Peyer's patch (tissue), 4 donors: ENCODE results near the gene SLF2. TPM values are rescaled to one million over a fixed set of nuclear protein-coding genes. Genes with fewer than 3 reads are reported as not detected.
A peak's percentile ranks its signal among the peaks of the same experiment; 100 is the strongest.

Experiments
- DNase-seq, 3 donors: peaks; one replicate each; pipeline ENCODE4 v3.0.0-alpha.2; 2017 to 2019
- H3K27ac ChIP-seq, 4 donors: fragments of 200-600 bp; sonication (generic); one replicate each; pipeline ENCODE4 v1.5.1; 2016 to 2019
- H3K27me3 ChIP-seq, 2 donors: fragments of 200-600 bp; sonication (generic); one replicate each; pipeline ENCODE4 v1.5.1; 2019
- H3K36me3 ChIP-seq, 3 donors: fragments of 200-600 bp; sonication (generic); one replicate each; pipeline ENCODE4 v1.5.1; 2016 to 2019
- H3K4me1 ChIP-seq, 4 donors: fragments of 200-600 bp; sonication (generic); one replicate each; pipeline ENCODE4 v1.5.1; 2016 to 2019
- H3K4me3 ChIP-seq, 4 donors: fragments of 200-600 bp; sonication (generic); 1 replicate in 3 of 4; 2 replicates in 1 of 4; pipeline ENCODE4 v1.5.1; 2016 to 2019; ENCODE audit warnings: mild to moderate bottlenecking in 1 of 4
- H3K9me3 ChIP-seq, 4 donors: fragments of 200-600 bp; sonication (generic); one replicate each; pipeline ENCODE4 v1.5.1; 2016 to 2019; ENCODE audit warnings: mild to moderate bottlenecking in 1 of 4
- CTCF ChIP-seq, 6 experiments: fragments of 450-650 bp in 4 of 6; fragments of 200-600 bp in 2 of 6; sonication (generic) in 1 of 6; IDR thresholded peaks; one replicate each; pipeline ENCODE4 v1.5.1; 2017 to 2019; ENCODE audit warnings: antibody characterized with exemption in 6 of 6, mild to moderate bottlenecking in 3 of 6, moderate library complexity in 1 of 6
- POLR2A ChIP-seq, 2 donors: fragments of 450-650 bp; IDR thresholded peaks; one replicate each; pipeline ENCODE4 v1.5.1; 2017; ENCODE audit warnings: antibody characterized with exemption in 2 of 2, mild to moderate bottlenecking in 2 of 2, moderate library complexity in 2 of 2
- small RNA-seq, 2 donors: library from RNA; depleted of rRNA; stranded (forward); fragments of <200 nt; gene quantifications; one replicate each; pipeline ENCODE3, GENCODE V24; 2016
- total RNA-seq, 4 donors: library from RNA; depleted of rRNA; stranded (reverse); fragments of >200 nt; gene quantifications; one replicate each; pipeline ENCODE4 v1.1.0, GENCODE V29; 2016

Gene SLF2
- total RNA-seq, 4 donors from 2014 or later: 11.0 to 37.2 (median 32.0) TPM

GRCh38 chr10:101014230-101014884 is 101.6 kb downstream of the SLF2 start:
- no peaks in the 10 kb centered on the region for H3K27me3 ChIP-seq
- H3K4me3 ChIP-seq: no peak overlapping the region
- H3K36me3 ChIP-seq: no peaks in the 10 kb centered on the region
- H3K27ac ChIP-seq: no peak overlapping the region
- H3K4me1 ChIP-seq: peaks cover 0 to 25% (median 10%) of the 10 kb centered on the region in 4 donors
- no peaks in the 10 kb centered on the region for H3K9me3 ChIP-seq
- TF ChIP-seq POLR2A (IDR thresholded peaks at IDR 0.05) (no peak), CTCF (IDR thresholded peaks at IDR 0.05) (peak; percentile 77 to 93 (median 89))
- peak; percentile 83 to 94 (median 87) for DNase-seq

Small RNA genes within 50 kb of the gene (small RNA-seq; reads per million reads assigned to genes)
- 0 reads per million in 2 donors for gene MIR608
- gene RF00019: 0 reads per million in 2 donors

Other genes starting within 250 kb of the SLF2 start
- gene PAX2, start 167.4 kb upstream of the SLF2 start, total RNA-seq: not detected
- gene SEMA4G, start 56.5 kb downstream of the SLF2 start, total RNA-seq: 100 to 1,000 TPM in 3 of 4 donors, 10 to 100 TPM in 1; 16.5 to 233 (median 185) TPM
- gene MRPL43, start 74.5 kb downstream of the SLF2 start, total RNA-seq: 10 to 100 TPM; 40.5 to 85.5 (median 61.7) TPM
- gene TWNK, start 74.6 kb downstream of the SLF2 start, total RNA-seq: 10 to 100 TPM in 1 of 4 donors, 1 to 10 TPM in 3; 3.8 to 18.2 (median 4.4) TPM
- 10 to 100 TPM; 28.0 to 57.4 (median 47.1) TPM for gene LZTS2, start 86.8 kb downstream of the SLF2 start, total RNA-seq
- 10 to 100 TPM in 3 of 4 donors, under 1 TPM in 1; 0.83 to 58.7 (median 51.3) TPM for gene PDZD7, start 118.2 kb downstream of the SLF2 start, total RNA-seq
- gene SFXN3, start 118.3 kb downstream of the SLF2 start, total RNA-seq: 100 to 1,000 TPM; 165 to 772 (median 494) TPM
- 10 to 100 TPM in 3 of 4 donors, not detected in 1; 25.9 to 41.8 (median 39.1) TPM for gene KAZALD1, start 149.0 kb downstream of the SLF2 start, total RNA-seq
- 1 to 10 TPM in 3 of 4 donors, not detected in 1; 1.6 to 4.8 (median 3.2) TPM for gene TLX1, start 218.3 kb downstream of the SLF2 start, total RNA-seq